KMS-11 (cell line): ENCODE results near the gene SLC39A3.

Source experiments
- H2AFZ ChIP-seq: fragments of 200-600 bp; sonication (generic); 2 replicates; pipeline ENCODE4 v1.6.1; 2016; ENCODE audit warnings: antibody characterized with exemption, mixed run types, low read depth
- H3K27ac ChIP-seq: fragments of 200-600 bp; sonication (generic); 2 replicates; pipeline ENCODE4 v1.6.1; 2016; ENCODE audit warnings: mild to moderate bottlenecking, mixed run types
- H3K27me3 ChIP-seq: fragments of 200-600 bp; sonication (generic); 2 replicates; pipeline ENCODE4 v1.6.1; 2017; ENCODE audit warnings: mild to moderate bottlenecking, low read depth, mixed run types, moderate library complexity; ENCODE audit not compliant: insufficient read depth
- H3K36me3 ChIP-seq: fragments of 200-600 bp; sonication (generic); 2 replicates; pipeline ENCODE4 v1.6.1; 2017; ENCODE audit warnings: mild to moderate bottlenecking, mixed run types; ENCODE audit not compliant: insufficient read depth
- H3K4me1 ChIP-seq: fragments of 200-600 bp; sonication (generic); 2 replicates; pipeline ENCODE4 v1.6.1; 2016; ENCODE audit warnings: mild to moderate bottlenecking, low read depth, mixed run types; ENCODE audit not compliant: poor library complexity, severe bottlenecking
- H3K4me2 ChIP-seq: fragments of 200-600 bp; sonication (generic); 2 replicates; pipeline ENCODE4 v1.7.0; 2016; ENCODE audit warnings: mild to moderate bottlenecking, mixed run types
- H3K4me3 ChIP-seq: fragments of 200-600 bp; sonication (generic); IDR thresholded peaks from 2 replicates; pipeline ENCODE4 v1.6.1; 2017; ENCODE audit warnings: low read depth, low read length, mixed read lengths; ENCODE audit not compliant: insufficient read depth
- H3K79me2 ChIP-seq: fragments of 200-600 bp; sonication (generic); 2 replicates; pipeline ENCODE4 v1.6.1; 2016; ENCODE audit warnings: low read depth, mixed run types; ENCODE audit not compliant: insufficient read depth
- H3K9ac ChIP-seq: fragments of 200-600 bp; sonication (generic); 2 replicates; pipeline ENCODE4 v1.6.1; 2016; ENCODE audit warnings: mild to moderate bottlenecking, mixed run types
- H4K20me1 ChIP-seq: fragments of 200-600 bp; sonication (generic); 2 replicates; pipeline ENCODE4 v1.6.1; 2016; ENCODE audit warnings: mild to moderate bottlenecking, mixed run types; ENCODE audit not compliant: insufficient read depth
- TF ChIP-seq, protein P1 (sequence below): fragments of 200-600 bp; sonication (generic); conservative IDR thresholded peaks from 2 replicates; pipeline ENCODE4 v1.6.1; 2017; ENCODE audit warnings: low read depth, mild to moderate bottlenecking, antibody characterized with exemption, low read length, moderate library complexity, mixed read lengths

Gene SLC39A3

DNA sequence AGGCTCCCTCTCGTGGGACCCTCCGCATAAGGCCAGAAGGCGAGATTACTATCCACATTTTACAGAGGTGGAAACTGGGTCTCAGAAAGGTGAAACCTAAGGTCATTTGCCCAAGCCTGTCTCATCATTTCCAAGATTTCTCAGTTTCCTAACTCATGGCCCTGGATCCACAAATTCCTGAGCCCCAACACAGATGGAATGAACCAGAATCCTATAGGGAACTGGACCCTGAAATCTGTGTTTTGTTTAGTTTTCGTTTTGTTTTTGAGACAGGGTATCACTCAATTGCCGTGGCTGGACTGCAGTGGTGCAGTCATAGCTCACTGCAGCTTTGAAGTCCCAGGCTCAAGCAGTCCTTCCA, 36.8 kb downstream of the SLC39A3 start:
- Histone ChIP-seq H3K9ac (no peak overlapping the region), H4K20me1 (no peaks in the 10 kb centered on the region), H2AFZ (no peak overlapping the region), H3K4me2 (no peak overlapping the region), H3K36me3 (no peaks in the 10 kb centered on the region), H3K4me1 (peaks cover 32% of the 10 kb centered on the region), H3K4me3 (no peak overlapping the region), H3K27ac (no peak overlapping the region), H3K27me3 (no peaks in the 10 kb centered on the region), H3K79me2 (no peaks in the 10 kb centered on the region; the same call in 1 of the 2 replicates)
- TF ChIP-seq, protein P1, sequence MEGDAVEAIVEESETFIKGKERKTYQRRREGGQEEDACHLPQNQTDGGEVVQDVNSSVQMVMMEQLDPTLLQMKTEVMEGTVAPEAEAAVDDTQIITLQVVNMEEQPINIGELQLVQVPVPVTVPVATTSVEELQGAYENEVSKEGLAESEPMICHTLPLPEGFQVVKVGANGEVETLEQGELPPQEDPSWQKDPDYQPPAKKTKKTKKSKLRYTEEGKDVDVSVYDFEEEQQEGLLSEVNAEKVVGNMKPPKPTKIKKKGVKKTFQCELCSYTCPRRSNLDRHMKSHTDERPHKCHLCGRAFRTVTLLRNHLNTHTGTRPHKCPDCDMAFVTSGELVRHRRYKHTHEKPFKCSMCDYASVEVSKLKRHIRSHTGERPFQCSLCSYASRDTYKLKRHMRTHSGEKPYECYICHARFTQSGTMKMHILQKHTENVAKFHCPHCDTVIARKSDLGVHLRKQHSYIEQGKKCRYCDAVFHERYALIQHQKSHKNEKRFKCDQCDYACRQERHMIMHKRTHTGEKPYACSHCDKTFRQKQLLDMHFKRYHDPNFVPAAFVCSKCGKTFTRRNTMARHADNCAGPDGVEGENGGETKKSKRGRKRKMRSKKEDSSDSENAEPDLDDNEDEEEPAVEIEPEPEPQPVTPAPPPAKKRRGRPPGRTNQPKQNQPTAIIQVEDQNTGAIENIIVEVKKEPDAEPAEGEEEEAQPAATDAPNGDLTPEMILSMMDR, result no peak

GRCh38 chr19:2702170-2703076, 37.4 kb downstream of the SLC39A3 start, which contains the start of gene GNG7:
GNG7 (minus strand) TSS chr19:2702694; CDS start chr19:2520688, 182,006 bp downstream.
- Histone ChIP-seq H2AFZ (peak within 1 kb of the TSS; percentile 57), H3K9ac (peak within 1 kb of the TSS; percentile 31; the same call in 1 of the 2 replicates), H3K27me3 (no peaks in the 10 kb centered on the region), H3K4me1 (peaks cover 38% of the 10 kb centered on the region), H3K4me2 (peak within 1 kb of the TSS; percentile 78), H3K36me3 (no peaks in the 10 kb centered on the region), H3K79me2 (no peaks in the 10 kb centered on the region; the same call in 1 of the 2 replicates), H4K20me1 (no peaks in the 10 kb centered on the region), H3K4me3 (no peak within 1 kb of the TSS), H3K27ac (no peak within 1 kb of the TSS)
- TF ChIP-seq, protein P1, result no peak

GRCh38 chr19:2701361-2702169, 38.3 kb downstream of the SLC39A3 start:
- Histone ChIP-seq H3K27ac (no peak overlapping the region), H4K20me1 (no peaks in the 10 kb centered on the region), H3K4me2 (peak overlapping the region; percentile 78), H3K4me1 (peaks cover 42% of the 10 kb centered on the region), H3K9ac (peak overlapping the region; percentile 31; the same call in 1 of the 2 replicates), H3K79me2 (no peaks in the 10 kb centered on the region; the same call in 1 of the 2 replicates), H3K4me3 (no peak overlapping the region), H3K27me3 (no peaks in the 10 kb centered on the region), H3K36me3 (no peaks in the 10 kb centered on the region), H2AFZ (no peak overlapping the region)
- TF ChIP-seq, protein P1, result no peak

DNA sequence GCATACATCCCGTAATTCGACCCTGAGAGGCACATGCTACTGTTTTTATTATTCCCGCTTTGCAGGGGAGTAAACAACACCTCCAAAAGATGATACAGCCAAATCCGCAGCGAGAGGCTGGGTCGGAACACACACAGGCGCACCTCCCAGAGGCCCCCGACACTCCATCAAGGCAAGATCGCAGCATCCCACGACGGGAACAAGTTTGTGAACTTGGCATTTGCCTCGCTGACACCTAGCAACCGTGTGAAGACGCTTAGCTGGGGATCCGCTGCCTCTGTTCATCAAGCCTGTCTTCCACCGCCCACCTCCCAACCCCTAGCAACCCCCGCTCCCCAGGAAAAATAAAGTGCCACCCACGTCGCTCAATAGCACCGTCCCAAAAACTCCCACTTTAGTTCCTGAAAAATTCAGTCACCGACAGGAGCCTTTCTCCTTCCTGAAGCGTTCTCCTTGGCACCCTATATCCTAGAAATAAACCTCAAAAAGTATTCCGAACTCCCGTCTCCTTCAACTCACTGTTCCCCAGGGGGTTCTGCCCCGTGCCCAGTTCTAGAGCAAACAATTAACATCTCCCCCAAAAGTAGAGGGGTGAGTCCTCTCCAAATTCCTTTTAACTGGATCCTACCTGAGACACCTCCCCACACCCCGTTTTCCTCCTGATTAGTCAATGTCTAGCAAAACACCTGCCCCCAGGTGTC, 39.0 kb downstream of the SLC39A3 start:
- Histone ChIP-seq H4K20me1 (no peaks in the 10 kb centered on the region), H3K27ac (no peak overlapping the region), H3K9ac (no peak overlapping the region), H3K79me2 (no peaks in the 10 kb centered on the region; the same call in 1 of the 2 replicates), H3K4me2 (peak overlapping the region; percentile 61; the same call in 1 of the 2 replicates), H2AFZ (no peak overlapping the region), H3K4me1 (peaks cover 42% of the 10 kb centered on the region), H3K36me3 (no peaks in the 10 kb centered on the region), H3K27me3 (no peaks in the 10 kb centered on the region), H3K4me3 (no peak overlapping the region)
- TF ChIP-seq, protein P1, result no peak
